ENCODE results near the gene DOCK4.

DOCK4 gene

GRCh38 chr7:112073530-112073929, 132.7 kb downstream of the DOCK4 start:
- DNase-seq, result no peak

DNA sequence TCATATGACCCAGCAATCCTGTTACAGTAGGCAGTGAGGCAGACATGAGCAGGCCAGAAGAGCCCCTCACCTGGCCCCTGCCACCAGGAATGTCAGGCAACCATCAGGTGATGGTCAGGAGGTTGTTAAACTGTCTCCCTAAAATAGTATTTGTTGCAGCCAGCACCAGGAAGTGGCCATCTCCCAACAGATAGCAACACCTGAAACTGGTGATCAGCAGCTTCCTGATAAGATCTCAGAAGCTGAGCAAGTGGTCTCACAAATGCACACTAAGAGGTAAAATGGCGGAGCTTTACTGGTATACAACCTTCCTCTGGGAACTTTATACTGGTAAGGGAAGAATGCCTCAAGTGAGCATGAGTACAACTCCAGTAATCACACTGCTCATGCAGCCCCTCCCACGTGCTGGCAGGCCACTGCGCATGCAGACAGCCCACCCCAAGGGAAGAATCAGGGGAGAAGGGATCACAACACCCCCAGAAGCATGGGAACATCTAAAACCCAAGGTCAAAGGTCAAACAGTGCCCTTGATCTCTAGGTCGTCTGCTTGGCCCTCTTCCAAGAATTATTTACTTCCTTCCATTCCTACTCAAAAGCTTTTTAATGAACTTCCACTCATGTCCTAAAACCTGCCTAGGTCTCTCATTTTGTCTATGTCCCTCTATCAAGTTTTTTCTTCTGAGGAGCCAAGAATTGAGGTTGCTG, 133.5 kb downstream of the DOCK4 start:
- DNase-seq, result no peak

DNA sequence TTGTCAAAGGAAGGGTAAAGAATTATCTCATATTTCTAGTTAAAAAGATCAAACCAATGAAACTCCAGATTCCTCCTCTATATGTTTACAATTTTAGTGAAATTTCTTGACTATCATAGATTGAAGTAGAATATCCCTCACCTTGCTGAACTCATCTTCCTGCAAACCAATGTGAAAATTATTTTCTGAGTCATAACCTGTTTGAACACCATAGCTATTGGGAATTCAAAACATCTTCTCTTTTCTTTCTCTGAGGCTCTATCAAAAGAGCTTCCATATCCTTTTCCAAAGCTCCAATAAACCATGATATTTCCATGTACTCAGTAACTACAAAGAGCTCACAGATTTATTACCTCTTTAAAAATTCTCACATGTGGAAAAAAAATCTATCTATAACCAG, 134.3 kb downstream of the DOCK4 start:
- no peak for DNase-seq

- no peak for DNase-seq
Measured at GRCh38 chr7:112070674-112071256, 135.4 kb downstream of the DOCK4 start.

GRCh38 chr7:112069879-112070321, 136.3 kb downstream of the DOCK4 start:
- DNase-seq, result no peak

- no peak for DNase-seq
Measured at GRCh38 chr7:112068967-112069366, 137.2 kb downstream of the DOCK4 start.

- DNase-seq, result no peak
Measured at GRCh38 chr7:112067632-112068540, 138.3 kb downstream of the DOCK4 start.

DNA sequence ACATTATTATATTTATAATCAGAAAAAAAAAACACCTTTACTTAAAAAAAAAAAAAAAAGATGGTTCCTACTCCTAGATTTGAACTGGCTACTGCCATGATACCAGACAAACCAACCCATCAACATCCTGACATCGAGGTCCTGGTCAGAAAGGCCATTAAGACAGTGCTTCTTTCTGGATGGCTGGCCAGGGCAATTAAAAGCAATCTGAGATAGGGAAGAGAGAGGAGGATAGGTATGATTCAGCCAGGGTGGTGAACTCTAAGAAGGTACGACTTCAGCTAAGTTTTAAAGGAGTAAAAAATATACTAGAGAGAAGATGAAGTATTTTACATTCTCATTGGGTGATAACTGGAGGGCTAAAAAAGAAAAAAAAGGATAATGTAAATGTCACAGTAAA, 139.0 kb downstream of the DOCK4 start:
- DNase-seq, result no peak

DNA sequence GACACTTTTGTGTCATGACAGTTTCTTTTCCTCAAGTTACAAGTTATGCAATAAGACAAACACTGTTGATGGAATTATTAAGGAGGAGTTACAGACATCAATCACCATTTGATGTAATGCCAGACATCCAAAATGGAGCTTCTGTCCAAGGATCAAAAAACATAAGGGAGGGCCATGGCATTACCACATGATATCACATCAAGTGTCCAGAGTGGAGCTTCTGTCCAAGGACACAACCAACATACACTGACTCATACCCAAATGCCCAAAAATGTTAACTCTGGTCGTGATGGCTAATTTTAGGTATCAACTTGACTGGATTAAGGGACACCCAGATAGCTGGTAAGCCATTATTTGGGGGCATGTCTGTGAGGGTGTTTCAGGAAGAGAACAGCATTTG, 140.4 kb downstream of the DOCK4 start:
- DNase-seq, result no peak

DNA sequence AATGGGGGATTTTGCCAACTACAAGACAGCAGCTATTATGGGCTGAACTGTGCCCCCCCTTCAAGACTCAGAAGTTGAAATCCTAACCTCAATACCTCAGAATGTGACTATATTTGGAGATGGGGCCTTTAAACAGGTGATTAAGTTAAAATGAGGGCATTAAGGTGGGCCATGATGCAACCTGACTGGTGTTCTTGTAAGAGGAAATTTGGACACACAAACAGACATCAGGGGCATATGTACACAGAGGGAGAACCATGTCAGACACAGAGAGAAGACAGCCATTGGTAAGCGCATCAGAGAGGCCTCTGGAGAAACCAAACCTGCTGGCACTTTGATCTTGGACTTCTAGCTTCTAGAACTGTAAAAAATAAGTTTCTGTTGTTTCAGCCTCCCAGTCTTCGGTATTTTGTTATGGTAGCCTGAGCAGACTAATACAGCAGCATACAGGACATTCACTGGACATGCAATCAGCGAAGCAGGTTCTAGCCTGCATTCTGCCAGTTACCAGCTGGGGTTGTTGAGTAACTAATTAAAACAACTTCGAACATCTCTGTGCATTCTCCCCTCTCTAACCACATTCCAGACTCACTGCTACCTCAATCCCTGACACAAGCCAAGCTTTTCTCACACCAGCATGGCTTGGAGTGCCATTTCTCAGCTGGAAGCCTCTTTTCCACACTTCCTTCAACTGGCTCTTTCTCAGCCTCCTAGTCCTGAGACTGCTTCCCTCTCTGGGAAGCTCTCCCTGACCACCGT, 141.4 kb downstream of the DOCK4 start:
- no peak for DNase-seq

- no peak for DNase-seq
Measured at GRCh38 chr7:112063974-112064373, 142.2 kb downstream of the DOCK4 start.

DNA sequence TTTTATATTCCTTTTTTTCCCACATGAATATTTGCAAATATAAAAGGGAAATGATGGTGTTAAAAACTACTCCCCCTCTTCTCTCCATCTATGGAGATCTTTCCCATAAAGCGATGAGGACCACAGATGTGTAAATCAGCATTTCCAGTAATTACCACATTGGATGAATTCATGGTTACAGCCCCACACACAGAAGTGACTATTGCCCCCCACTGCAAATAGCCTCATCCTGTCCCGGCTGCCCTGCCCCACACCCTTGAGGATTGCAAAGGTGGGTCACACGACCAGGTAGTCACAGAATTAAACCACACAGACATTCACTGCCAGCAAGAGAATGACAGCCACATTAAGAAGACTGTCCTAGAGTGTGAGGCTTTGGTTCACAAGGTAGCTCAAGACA, 145.1 kb downstream of the DOCK4 start:
- DNase-seq, result no peak

- no peak for DNase-seq
Measured at GRCh38 chr7:112060625-112061024, 145.6 kb downstream of the DOCK4 start.

- DNase-seq, result no peak
Measured at GRCh38 chr7:112059675-112060074, 146.5 kb downstream of the DOCK4 start.

GRCh38 chr7:112058686-112059085, 147.5 kb downstream of the DOCK4 start:
- DNase-seq, result no peak

DNA sequence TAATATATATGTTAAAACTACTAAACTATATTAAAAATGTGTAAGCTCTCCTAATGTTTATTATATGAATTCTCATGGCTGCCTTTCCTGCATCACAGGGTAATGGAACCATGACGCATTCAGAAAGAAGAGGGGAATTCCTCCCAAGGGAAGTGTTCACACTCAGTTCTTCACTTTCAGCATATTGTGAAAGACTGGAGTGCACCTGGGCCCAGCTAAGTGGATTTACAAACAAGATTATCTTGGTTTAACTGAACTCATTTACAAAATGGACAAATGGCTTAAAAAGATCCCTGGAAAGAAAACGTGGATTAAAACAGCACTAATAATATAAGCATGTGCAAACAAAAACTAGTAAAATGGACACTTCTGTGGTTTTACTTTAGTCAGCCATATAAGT, 149.8 kb downstream of the DOCK4 start:
- DNase-seq, result peak; percentile 82

DNA sequence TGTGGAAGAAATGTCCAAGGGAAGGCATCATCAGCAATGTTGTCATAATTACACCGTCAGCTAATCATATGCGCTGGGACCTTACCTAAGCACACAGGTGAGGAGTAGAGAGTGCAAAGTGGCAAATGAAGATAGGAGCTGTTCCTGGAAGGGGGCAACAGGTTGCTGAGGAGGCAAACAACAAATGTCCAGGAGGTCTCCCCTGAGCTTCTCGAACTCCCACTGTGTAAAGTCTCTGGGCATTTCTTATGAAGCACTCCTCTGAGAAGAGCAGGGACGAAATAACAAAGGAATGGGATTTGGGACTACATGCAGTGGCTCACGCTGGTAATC, 152.5 kb downstream of the DOCK4 start:
- no peak for DNase-seq

GRCh38 chr7:112052993-112053736, 153.0 kb downstream of the DOCK4 start:
- DNase-seq, result no peak

DNA sequence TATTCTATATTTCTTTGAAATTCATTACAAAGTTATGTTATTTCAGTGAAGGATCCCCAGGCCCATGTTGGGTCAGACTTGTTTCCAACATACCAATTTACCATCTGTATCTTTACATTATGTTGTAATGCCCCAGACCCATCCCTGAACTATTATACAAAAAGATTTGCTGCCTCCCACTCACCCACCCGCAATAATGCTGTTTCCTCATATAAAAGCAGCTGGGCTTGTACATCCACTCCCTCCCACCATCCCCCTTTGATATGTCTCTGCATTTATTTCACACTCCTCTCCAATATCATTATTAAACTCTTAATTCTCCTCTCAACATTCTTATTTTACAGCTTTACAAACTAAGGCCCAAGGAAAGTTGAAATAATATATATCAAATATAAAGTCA, 153.7 kb downstream of the DOCK4 start:
- DNase-seq, result no peak

GRCh38 chr7:112050250-112050881, 155.8 kb downstream of the DOCK4 start:
- DNase-seq, result no peak

DNA sequence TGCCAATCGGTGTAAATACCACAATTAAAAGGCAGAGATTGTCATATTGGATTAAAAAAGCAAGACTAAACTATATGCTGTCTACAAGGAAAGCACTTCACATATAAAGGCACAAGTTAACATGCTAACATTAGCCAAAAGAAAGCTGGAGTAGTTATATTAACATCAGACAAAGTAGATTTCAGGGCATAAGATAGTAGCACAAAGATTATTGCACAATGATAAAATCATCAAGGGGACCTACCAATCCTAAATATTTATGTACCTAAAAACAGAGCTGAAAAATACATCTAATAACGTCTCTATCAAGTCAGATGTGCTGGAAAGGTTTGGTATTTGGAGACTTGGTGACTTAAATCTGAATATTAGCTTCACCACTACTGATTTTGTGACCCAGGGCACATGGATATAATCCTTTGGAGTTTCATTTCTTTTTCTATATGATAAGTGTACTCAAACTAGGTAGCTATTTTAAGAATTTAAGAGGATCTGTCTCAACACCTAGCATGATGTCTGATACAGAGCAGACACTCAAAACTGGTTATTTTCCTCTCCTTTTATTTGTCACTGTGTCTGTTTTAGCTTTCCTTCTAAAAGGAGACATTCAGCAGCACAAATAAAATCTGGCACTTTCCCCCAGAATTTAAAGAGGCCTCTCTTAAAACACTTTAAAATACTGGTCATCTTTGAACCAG, 156.5 kb downstream of the DOCK4 start:
- DNase-seq, result no peak
